ENCODE measurements around the gene NLRC5.
"Not testable (repeated sequence)": the region's sequence is repeated elsewhere in the genome, so short reads cannot be mapped to it uniquely, and the experiment has no call there.

Gene NLRC5

DNA sequence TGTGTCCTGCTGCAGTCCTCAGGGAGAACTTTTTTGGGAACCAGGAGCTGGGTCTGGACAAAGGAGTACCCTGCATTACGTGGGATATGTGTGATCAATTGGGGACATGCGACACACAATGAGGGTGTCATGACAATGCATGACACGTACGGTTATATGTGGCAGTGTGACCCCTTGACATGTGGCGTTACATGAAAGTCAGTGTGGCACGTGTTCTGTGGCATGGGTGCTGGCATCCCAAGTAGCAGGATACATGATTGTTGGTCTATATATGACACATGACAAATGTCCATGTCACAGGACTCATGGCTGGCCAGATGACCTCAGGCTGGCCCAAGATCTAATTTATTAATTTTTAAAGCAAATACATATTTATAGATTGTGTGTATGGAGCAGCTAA, 93.3 kb downstream of the NLRC5 start:
- no peak for DNase-seq (ENCODE audit: low read depth)

DNA sequence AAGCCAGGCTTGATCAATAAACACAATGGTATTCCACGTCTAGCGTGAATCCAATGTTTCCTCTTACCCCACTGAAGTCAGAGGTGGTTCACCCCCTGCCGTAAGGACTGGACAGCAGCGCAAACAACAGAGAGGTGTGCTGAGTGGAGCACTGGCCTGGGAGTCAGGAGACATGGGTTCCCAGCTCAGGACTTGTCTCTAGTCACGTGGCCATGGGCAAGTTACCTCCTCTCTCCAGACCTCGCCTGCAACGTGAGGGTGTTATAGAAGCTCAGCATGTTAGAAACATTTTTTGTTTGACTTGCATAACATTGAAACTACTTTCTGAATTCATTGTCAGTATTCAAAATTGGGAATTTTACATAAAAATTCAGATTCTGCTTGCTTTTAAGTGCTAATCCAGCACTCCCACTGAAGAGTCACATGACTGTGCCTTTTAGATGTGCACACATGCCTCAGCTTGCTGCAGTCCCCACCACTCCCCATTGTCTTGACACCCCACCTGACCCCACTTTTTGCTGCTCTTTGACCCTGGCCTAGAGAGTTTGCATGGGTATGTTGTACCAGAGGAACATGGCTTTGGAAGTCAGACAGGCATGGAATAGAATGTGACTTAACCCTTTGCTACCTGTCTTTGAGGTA, 94.2 kb downstream of the NLRC5 start:
- DNase-seq (ENCODE audit: low read depth): no peak

DNA sequence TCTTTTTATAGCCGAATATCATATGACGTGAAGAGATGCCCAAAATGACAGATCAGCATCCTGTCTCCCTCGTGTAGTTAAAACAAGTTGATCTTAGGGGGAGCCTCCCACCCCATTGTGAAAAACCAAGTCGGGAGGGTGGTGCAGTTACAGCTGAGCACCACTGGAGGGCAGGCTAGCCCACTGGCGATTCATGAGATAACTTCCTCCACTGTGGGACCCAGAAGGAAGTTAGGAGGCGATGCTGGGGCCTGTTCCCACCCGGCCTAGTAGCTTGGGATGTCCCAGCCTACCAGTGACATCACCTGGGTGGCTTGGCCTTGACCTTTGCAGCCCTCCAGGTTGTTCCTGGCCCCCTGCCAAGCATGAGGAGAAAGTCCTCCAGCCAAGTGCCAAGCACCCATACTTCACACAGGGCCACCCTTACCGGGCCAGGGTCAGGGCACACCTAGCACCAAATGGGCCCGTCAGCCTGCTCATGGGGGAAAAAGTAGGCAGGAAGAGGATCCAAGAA, 95.0 kb downstream of the NLRC5 start:
- no peak for DNase-seq (ENCODE audit: low read depth)

DNA sequence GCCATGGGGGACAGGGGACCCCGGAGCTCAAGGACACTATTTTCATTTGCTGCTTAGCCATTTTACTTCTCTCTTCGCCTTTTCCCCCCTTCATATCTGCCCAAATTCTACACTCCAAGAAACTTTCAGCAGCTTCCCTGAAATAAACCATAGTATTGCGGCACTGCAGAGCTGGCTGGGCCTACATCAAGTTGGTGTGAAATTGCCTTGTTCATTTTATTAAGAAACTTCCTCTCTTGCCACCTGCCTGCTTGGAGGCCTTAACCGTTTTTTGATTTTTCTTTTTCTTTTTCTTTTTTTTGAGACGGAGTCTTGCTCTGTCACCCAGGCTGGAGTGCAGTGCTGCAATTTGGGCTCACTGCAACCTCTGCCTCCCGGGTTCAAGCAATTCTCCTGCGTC, 95.6 kb downstream of the NLRC5 start:
- DNase-seq (ENCODE audit: low read depth): no peak

DNA sequence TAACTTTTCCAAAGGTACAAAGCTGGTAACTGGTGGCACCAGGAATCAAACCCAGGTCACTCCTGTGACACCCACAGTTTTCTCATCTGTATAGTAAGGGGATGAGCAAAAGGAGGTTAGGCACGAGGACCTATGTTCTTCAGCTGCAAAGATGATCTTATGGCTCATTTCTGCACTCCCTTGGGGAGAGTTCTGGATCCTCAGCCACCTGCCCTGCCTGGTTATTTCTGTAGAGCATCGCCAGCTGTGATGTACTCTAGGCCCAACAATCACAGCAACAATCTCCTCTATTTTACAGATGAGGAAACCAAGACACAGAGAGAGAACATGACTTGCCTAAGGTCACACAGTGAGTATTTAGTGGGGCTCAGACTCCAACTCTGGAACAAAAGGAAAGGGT, 97.6 kb downstream of the NLRC5 start:
- DNase-seq (ENCODE audit: low read depth): no peak

DNA sequence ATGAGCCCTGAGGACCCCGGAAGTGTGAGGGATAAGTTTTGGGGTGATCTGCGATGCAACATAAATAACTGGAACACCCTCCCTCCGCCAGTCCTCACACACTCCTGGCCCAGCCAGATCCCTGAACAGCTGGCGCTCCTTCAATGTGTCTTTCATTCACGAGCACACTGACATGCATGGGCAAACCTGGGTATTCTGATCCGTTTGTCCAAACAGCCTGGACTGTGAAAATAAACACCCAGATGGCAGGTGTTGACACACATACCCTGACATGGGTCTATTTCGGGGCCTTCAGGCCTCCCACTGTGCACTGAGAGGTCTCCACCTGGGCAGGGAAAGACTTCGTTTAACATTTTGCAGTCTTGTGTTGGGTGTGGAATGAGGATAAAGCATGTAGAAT, 100.0 kb downstream of the NLRC5 start:
- no peak for DNase-seq (ENCODE audit: low read depth)

DNA sequence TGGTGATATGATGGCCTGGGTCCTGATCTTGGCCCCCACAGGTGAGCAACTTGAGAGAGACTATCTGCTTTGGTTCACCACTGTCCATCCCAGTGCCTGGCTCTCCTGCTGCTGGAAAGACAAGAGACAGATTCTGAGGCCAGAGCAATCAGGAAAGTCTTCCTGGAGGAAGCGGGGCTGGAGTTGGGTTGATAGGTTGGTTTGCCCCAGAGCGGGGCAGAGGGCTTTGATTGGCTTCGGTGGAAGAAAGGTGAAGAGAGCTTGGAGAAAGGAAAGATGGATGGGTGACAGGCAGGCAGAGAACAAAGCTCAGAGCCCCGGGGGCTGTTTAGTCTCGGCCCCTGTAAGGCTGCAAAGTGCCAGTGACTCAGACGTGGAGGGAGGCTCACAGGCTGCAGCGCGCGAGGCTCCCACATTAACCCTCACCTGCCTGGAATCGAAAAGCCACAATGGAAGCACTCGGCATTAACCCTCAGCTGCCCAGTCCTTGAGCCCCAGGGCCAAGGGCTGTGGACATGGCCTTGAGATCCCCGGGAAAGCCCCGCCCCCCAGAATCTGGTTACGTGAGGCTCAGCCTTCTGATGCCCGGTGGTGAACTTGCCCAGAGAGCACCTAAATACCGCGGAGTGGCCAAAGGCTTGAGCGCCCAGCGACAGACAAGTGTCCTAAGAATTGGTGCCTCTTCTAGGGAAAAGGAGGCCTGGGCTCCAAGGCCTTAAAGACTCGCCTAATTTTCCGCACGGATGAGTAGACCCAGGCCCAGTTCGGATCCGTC, 102.0 kb downstream of the NLRC5 start:
- DNase-seq (ENCODE audit: low read depth): no peak

DNA sequence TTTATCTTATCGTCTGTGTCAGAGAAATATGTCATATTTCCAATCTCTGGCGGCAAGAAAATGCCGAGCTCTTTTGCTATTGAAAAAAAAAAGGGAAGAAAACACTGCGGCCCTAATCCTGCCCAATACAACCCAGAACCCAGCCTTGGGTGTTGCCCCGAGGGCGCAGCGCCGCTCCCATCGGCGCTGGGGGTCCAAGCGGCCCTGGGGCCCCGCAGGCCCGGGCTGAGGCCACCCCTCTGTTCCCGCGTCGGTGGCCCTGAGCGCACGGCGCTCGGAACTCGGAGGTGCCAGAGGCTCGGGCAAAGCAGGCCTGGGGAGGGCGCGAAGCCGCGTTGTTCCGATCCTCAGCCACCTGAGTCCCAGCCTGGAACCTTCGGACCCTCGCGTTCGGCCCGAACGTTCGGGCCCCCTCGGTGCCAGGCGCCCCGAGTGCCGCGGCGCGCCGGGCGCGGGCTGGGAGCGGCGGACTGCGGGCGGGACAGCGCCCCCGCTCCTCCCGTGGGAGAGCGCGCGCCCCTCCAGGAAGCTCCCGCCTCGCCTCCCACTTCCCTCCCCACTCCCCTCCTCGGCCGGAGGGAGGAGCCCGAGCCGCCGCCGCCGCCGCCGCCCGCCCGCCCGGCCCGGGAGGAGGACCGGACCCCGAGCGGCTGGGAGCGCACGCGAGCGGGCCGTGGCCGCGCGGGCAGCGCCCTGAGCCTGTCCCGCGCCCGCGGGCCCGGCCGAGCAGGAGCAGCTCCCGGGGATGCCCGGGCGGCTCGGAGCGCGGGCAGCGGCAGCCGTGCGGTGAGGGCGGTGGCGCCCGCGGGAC, 102.8 kb downstream of the NLRC5 start, which contains the start of gene CPNE2:
Gene CPNE2 (plus strand): TSS at position 609 of the 811 bp plus-strand sequence. CDS start 18,160 bp downstream, outside the sequence.
- DNase-seq (ENCODE audit: low read depth): no peak

DNA sequence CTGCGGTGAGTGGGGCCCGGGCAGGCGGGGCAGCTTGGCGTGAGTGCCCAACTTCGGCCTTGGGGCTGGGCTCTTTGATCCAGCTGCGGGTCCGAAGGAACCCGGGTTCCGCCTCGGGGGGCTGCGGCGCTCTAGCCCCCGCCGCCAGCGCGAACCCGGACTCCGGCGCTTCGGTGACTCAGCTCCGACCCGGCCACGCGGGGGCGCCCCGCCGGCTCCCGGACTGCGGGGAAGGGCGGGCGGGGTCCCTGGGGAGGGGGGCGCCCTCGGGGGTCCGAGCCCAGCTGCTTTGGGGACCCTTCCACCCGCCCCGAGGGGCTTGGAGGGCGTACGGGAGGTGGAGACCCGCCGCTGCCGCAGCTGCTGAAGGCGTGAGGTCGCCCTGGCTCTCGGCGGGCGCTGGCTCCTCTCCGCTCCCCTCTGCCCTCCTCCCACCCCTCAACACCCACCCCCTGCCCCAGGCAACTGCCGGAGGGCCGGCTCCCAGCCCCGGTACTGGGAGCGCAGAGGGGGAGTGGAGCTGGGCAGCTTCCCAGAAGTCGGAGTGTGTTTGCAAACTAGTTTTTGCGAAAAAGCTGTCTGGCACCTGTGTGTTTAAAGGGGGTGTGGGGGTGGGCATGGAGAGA, 103.5 kb downstream of the NLRC5 start:
- DNase-seq (ENCODE audit: low read depth): no peak

DNA sequence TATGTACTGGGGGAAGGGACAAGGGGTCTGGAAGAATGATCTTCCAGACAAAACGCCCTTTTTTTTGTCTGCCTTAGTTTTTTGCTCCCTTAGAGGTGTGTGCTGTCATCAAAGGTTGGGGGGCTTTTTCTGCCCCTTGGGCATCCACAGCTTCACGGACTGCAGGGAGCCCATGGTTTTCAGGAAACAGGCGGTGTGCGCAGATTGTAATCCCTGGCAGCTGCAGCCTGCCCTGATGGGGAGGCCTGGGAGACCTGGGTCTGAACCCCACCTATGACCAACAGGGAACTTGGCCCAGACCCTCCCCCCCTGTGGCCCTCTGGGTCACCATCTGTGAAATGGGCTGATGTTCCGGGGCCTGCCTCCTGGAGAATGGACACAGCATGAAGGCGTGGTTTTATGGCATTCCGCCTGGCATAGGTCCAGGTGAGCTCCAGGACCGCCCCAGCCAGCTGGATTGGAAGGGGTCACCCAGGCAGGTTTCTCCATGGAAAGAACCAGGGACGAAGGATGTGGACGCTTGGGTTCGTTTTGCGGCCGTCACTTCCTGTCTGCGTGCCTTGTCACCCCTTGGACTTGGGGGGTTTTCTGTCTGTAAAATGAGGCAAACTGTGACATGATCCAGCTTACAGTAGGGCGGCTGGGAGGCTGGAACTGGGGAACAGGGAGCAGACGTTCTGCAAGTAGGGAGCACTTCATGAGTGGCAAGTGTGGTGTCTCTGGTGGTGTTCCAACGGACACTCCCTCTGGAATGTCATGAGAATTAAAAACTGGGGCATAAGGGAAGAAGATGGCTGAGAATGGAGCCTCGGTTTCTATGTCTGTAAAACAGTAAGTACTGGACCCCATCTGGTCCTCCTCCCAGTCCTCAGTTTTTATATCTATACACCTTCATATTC, 104.6 kb downstream of the NLRC5 start:
- no peak for DNase-seq (ENCODE audit: low read depth)

DNA sequence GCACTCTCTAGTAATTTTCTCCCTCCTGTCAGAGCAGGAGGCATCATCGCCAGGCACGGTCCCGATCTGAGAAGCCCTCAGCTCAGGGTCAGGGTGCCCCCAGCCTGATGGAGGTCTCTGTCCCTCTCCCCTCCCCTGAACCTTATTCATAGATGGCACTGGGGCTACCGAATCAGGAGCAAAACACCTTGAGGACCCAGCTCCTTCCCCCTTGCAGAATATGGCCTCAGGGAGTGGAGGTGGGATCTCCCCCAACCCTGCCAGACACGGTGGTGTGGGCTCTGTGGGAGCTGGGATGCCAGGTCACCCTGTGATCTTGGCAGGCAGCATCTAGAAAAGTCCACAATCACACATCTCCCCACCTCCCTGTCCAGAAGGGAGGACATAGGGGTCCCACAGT, 105.6 kb downstream of the NLRC5 start:
- no peak for DNase-seq (ENCODE audit: low read depth)

DNA sequence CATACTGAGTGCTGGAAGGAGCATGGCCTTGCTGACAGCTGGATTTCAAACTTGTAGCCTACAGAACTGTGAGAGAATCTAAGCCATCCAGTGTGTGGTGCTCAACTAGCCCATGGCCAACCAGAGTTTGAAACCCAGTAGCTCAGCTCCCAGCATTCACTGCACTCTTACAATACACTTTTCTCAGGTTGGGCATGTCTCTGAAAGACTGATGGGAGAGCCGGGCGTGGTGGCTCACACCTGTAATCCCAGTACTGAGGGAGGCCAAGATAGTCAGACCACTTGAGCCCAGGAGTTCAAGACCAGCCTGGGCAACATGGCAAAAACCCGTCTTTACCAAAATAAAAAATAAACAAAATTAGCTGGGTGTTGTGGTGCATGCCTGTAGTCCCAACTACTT, 106.8 kb downstream of the NLRC5 start:
- DNase-seq (ENCODE audit: low read depth): no peak

DNA sequence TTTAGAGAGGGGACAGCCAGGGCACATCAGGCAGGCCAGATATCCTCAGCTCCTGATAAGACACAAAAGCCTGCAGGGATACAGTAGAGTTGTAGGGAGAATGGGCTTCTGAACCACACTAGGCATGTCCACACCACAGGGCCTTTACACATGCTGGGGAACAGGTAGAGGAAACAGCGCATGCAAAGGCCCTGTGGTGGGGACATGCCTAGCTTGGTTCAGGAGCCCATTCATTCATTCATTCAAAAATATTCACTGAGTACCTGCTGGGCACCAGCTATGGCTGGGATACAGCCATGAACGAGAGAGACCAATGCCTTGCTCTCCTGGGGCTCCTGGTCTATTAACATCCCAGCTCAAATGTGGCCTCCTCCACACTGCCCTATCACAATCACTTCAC, 107.4 kb downstream of the NLRC5 start:
- DNase-seq (ENCODE audit: low read depth): no peak

DNA sequence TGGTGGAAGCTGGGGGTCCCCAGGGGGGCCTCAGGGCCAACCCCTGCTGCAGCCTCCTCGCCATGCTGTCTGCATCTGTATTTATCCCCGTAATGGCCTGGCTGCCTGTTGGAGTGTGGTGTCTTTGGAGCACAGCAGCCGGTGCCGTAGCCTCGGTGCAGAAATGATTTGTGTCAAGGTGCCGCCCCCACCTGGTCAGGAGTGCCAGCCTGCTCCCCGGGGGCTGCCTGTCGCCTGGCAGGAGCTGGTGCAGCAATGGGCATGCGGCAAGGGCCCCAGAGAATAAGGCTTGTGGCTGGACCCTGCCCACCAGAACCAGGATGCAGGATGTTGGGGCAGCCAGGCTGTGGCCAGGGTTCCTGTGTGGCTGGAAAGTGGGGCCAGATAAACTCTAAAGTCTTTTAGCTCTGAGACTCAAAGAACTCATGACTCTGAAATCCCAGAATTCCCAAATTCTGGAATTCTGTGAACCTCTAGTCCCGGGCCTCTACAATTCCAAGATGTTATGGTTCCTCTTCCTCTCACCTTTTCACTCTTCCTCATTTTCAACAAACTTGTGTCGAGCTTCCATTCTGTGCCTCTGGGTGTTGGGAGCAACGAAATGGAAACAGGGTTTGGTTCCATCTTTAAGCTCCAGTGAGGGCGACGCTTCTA, 109.0 kb downstream of the NLRC5 start:
- no peak for DNase-seq (ENCODE audit: low read depth)

DNA sequence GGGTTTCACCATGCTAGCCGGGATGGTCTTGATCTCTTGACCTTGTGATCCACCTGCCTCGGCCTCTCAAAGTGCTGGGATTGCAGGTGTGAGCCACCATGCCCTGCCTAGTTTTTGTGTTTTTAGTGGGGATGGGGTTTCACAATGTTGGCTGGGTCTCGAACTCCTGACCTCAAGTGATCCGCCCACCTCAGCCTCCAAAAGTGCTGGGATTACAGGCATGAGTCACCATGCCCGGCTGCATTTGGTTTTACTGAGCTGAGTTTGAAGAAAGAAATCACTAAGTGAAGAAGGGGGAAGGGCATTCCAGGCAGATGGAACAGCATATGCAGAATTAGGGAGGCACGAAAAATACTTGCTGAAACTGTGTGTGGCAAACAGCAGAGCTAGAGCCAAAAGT, 110.6 kb downstream of the NLRC5 start:
- DNase-seq (ENCODE audit: low read depth): not testable (repeated sequence)

DNA sequence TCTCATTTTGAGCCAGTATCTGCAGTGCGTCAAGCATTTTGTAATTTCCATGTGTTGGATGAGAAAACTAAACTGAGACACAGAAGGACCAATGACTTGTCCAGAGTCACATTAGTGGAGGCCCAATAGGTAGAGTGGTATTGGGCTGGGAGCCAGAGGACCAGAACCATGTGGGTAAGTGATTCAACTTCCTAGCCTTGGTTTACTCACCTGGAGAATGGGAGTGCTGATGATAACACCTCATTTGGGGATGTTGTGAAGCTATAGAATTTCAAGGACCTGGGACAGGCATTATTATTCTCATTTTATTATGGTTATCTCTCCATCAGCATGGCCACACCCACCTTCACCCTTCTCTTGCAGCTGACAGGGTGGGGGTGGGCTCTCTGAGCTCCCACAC, 111.1 kb downstream of the NLRC5 start:
- no peak for DNase-seq (ENCODE audit: low read depth)

DNA sequence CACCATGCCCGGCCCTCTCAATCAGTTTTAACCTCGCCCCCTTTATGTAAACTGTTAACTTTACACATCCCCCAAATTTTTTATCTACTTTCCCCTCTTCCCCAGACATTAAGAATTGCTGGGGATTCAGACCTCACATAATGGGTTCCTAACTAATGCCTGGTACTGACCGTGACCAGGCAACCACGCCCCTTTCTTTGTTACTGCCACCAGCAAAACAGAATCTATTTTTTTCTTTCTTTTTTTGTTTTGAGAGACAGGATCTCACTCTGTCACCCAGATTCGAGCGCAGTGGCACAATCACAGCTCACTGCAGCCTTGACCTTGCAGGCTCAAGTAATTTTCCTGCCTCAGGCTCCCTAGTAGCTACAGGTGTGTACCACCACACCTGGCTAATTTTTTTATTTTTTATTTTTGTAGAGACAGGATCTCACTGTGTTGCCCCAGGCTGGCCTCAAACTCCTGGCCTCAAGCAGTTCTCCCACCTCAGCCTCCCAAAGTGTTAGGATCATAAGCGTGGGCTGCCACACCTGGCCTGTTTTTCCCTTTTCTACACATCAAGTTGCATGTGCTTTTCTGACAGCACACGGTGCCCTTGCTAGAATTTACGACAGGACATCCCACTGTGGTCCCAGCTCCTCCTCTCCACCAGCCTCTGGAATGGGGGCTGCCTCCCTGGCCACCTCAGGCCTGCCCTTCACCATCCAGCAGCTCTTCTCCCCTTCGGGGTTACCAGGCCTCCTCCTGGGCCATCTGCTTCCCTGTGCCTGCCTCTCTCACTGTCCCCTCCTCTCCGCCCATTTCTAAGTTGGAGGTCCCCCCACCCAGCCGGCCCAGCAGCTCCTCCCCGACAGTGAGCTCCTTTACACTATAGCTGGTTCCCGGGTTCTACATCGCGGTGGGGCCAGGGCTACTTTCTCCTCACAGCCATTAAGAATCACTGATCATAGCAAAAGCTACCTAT, 113.8 kb downstream of the NLRC5 start:
- no peak for DNase-seq (ENCODE audit: low read depth)

DNA sequence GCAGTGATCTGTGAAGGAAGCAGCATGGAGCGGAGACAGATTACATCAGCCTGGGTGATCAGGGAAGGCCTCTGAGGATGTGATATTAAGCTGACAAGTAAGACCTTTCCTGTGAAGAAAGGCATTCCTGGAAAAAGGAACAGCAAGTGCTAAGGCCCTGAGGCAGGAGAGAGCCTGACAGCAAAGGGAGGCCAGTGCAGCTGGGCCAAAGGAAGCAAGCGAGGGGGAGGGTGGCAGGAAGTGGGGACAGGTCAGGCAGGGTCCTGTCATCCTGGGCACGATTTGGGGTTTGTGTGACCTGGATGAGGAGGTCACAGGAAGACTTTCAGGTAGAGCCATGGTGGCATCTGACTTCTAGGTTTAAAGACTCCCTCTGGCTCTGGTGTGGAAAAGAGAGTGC, 115.3 kb downstream of the NLRC5 start:
- DNase-seq (ENCODE audit: low read depth): no peak

DNA sequence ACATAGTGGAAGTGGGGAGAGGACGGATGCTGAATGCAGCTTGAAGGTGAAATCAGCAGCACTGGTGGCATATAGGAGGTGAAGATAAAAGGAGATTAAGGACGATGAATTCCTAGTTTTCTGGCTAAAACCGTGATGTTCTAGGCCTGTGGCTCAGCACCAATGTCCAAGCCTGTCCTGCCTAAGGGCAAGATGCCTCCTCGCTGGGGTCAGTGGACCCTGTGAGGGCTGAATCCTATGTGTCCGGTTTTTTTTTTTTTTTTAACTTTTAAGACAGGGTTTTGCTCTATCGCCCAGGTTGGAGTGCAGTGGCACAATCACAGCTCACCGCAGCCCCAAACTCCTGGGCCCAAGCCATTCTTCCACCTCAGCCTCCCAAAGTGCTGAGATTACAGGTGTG, 115.8 kb downstream of the NLRC5 start:
- DNase-seq (ENCODE audit: low read depth): no peak

Measured in GM04504 (cell line).